Thymus (tissue), 11 donors: ENCODE data around the gene LRRC2. TPM values are rescaled to one million over a fixed set of nuclear protein-coding genes. Genes with fewer than 3 reads are reported as not detected.
"Not testable (repeated sequence)": the region's sequence is repeated elsewhere in the genome, so short reads cannot be mapped to it uniquely, and the experiment has no call there.

Experiments used
- DNase-seq, 9 donors: peaks; one replicate each; pipeline ENCODE4 v3.0.0-alpha.2; 2013; ENCODE audit warnings: low spot score in 9 of 9, low read depth in 6 of 9, missing footprints in 1 of 9
- H3K27ac ChIP-seq, 2 donors: one replicate each; pipeline ENCODE4 v1.5.1; 2013; ENCODE audit warnings: control low read depth in 1 of 2, low read depth in 1 of 2, low read length in 1 of 2, mild to moderate bottlenecking in 1 of 2, moderate library complexity in 1 of 2
- H3K27me3 ChIP-seq, 2 donors: one replicate each; pipeline ENCODE4 v1.5.1; 2013; ENCODE audit warnings: low read length in 1 of 2; ENCODE audit not compliant: control insufficient read depth in 2 of 2, insufficient read depth in 1 of 2
- H3K36me3 ChIP-seq, 2 donors: one replicate each; pipeline ENCODE4 v1.5.1; 2013; ENCODE audit warnings: low read length in 1 of 2, mild to moderate bottlenecking in 1 of 2, moderate library complexity in 1 of 2; ENCODE audit not compliant: control insufficient read depth in 2 of 2, insufficient read depth in 2 of 2
- H3K4me1 ChIP-seq, 2 donors: one replicate each; pipeline ENCODE4 v1.5.1; 2013; ENCODE audit warnings: low read length in 2 of 2; ENCODE audit not compliant: control insufficient read depth in 2 of 2, insufficient read depth in 2 of 2
- H3K4me3 ChIP-seq, 2 donors: one replicate each; pipeline ENCODE4 v1.5.1; 2013; ENCODE audit warnings: low read length in 2 of 2, control low read depth in 1 of 2, mild to moderate bottlenecking in 1 of 2
- H3K9me3 ChIP-seq, 2 donors: one replicate each; pipeline ENCODE4 v1.5.1; 2013; ENCODE audit warnings: low read length in 1 of 2, mild to moderate bottlenecking in 1 of 2; ENCODE audit not compliant: control insufficient read depth in 2 of 2, insufficient read depth in 1 of 2
- WGBS: extraction: QIAGEN DNeasy Blood & Tissue Kit; methylation state at CpG from one replicate; pipeline ENCODE4 v1.1.7; 2013; 5-methylcytosine and 5-hydroxymethylcytosine counted together
- polyA plus RNA-seq: library from polyadenylated mRNA; stranded (reverse); fragments of 200-250 nt; gene quantifications from one replicate; pipeline ENCODE4 v1.2.3, GENCODE V29; 2013
- total RNA-seq: library from RNA; stranded (reverse); fragments of 120-200 nt; gene quantifications from one replicate; pipeline ENCODE4 v1.2.4, GENCODE V29; 2013
- donor health status: healthy.

Gene LRRC2
- total and polyA plus RNA-seq, 2 donors, result 2.4 to 2.5 TPM

- no peaks in the 10 kb centered on the region for H3K9me3 ChIP-seq
- H3K36me3 ChIP-seq, result no peaks in the 10 kb centered on the region
- WGBS, result 90% methylated on average over 6 of the region's 6 CpGs
- no peak overlapping the region for H3K27ac ChIP-seq
- no peaks in the 10 kb centered on the region for H3K27me3 ChIP-seq
- DNase-seq, result no peak
- peaks cover 5 to 16% of the 10 kb centered on the region in 2 donors for H3K4me1 ChIP-seq
- no peak overlapping the region for H3K4me3 ChIP-seq
Measured at GRCh38 chr3:46586738-46587246, 20.7 kb upstream of the LRRC2 start.

GRCh38 chr3:46585799-46586693, 19.9 kb upstream of the LRRC2 start:
- no peaks in the 10 kb centered on the region for H3K27me3 ChIP-seq
- no peaks in the 10 kb centered on the region for H3K36me3 ChIP-seq
- H3K4me1 ChIP-seq, result peaks cover 5 to 16% of the 10 kb centered on the region in 2 donors
- 97% methylated on average over 5 of the region's 5 CpGs for WGBS
- H3K9me3 ChIP-seq, result no peaks in the 10 kb centered on the region
- no peak for DNase-seq
- no peak overlapping the region for H3K4me3 ChIP-seq
- H3K27ac ChIP-seq, result no peak overlapping the region

GRCh38 chr3:46584598-46585467, 18.7 kb upstream of the LRRC2 start:
- DNase-seq, result no peak
- peaks cover 5 to 16% of the 10 kb centered on the region in 2 donors for H3K4me1 ChIP-seq
- H3K36me3 ChIP-seq, result no peaks in the 10 kb centered on the region
- no peaks in the 10 kb centered on the region for H3K9me3 ChIP-seq
- H3K27ac ChIP-seq, result no peak overlapping the region
- 99% methylated on average over 7 of the region's 7 CpGs for whole genome bisulfite sequencing
- H3K27me3 ChIP-seq, result peaks cover 0 to 11% of the 10 kb centered on the region in 2 donors
- no peak overlapping the region for H3K4me3 ChIP-seq

- peaks cover 0 to 10% of the 10 kb centered on the region in 2 donors for H3K4me1 ChIP-seq
- no peak overlapping the region for H3K27ac ChIP-seq
- H3K4me3 ChIP-seq, result no peak overlapping the region
- H3K27me3 ChIP-seq, result peaks cover 3 to 50% of the 10 kb centered on the region in 2 donors
- 97% methylated on average over 1 of the region's 1 CpG for WGBS
- no peak for DNase-seq
- no peaks in the 10 kb centered on the region for H3K9me3 ChIP-seq
- no peaks in the 10 kb centered on the region for H3K36me3 ChIP-seq
Measured at GRCh38 chr3:46580675-46581074, 14.6 kb upstream of the LRRC2 start.

- no peak overlapping the region for H3K27ac ChIP-seq
- H3K9me3 ChIP-seq, result no peaks in the 10 kb centered on the region
- H3K4me1 ChIP-seq, result peaks cover 0 to 14% of the 10 kb centered on the region in 2 donors
- DNase-seq, result no peak
- peaks cover 3 to 58% of the 10 kb centered on the region in 2 donors for H3K27me3 ChIP-seq
- WGBS, result 84% methylated on average over 14 of the region's 14 CpGs
- H3K4me3 ChIP-seq, result no peak overlapping the region
- H3K36me3 ChIP-seq, result no peaks in the 10 kb centered on the region
Measured at GRCh38 chr3:46579756-46580286, 13.7 kb upstream of the LRRC2 start.

GRCh38 chr3:46578973-46579755, 13.1 kb upstream of the LRRC2 start:
- peaks cover 3 to 63% of the 10 kb centered on the region in 2 donors for H3K27me3 ChIP-seq
- DNase-seq, result no peak
- WGBS, result 85% methylated on average over 10 of the region's 10 CpGs
- H3K4me3 ChIP-seq, result no peak overlapping the region
- H3K9me3 ChIP-seq, result no peaks in the 10 kb centered on the region
- H3K4me1 ChIP-seq, result peaks cover 0 to 16% of the 10 kb centered on the region in 2 donors
- no peak overlapping the region for H3K27ac ChIP-seq
- no peaks in the 10 kb centered on the region for H3K36me3 ChIP-seq

- H3K27me3 ChIP-seq, result peaks cover 3 to 69% of the 10 kb centered on the region in 2 donors
- not testable (repeated sequence) for H3K27ac ChIP-seq, DNase-seq, H3K36me3 ChIP-seq, H3K9me3 ChIP-seq
- WGBS, result 78% methylated on average over 18 of the region's 18 CpGs
- H3K4me3 ChIP-seq, result peak overlapping the region in 1 of 2 donors; percentile 14
- peaks cover 0 to 16% of the 10 kb centered on the region in 2 donors for H3K4me1 ChIP-seq
Measured at GRCh38 chr3:46577580-46578249, 11.6 kb upstream of the LRRC2 start.

- Histone ChIP-seq H3K27ac (peak overlapping the region; percentile 40 to 65), H3K9me3 (no peaks in the 10 kb centered on the region), H3K36me3 (no peaks in the 10 kb centered on the region), H3K4me3 (no peak overlapping the region), H3K4me1 (peaks cover 0 to 16% of the 10 kb centered on the region in 2 donors), H3K27me3 (peaks cover 3 to 69% of the 10 kb centered on the region in 2 donors)
- no peak for DNase-seq
- 44% methylated on average over 21 of the region's 21 CpGs for WGBS
Measured at GRCh38 chr3:46576879-46577278, 10.8 kb upstream of the LRRC2 start.
